WTC11 (cell line): Measurements from ENCODE around the gene ZNF668. TPM values are rescaled to one million over a fixed set of nuclear protein-coding genes. Genes with fewer than 3 reads are reported as not detected.

ENCODE experiments used
- ATAC-seq: fragments of 200-7000 bp; cut with Tn5 transposase; 2 replicates; pipeline ENCODE4 v1.10.0; 2021; ENCODE audit warnings: mild to moderate bottlenecking, moderate library complexity
- CTCF ChIA-PET: fragments of 300-600 bp; sonication (Branson Sonifier 250); formaldehyde crosslinking; loops from one replicate; lab custom pipeline; 2021; ENCODE audit warnings: antibody characterized with exemption; lab: Charles Lee
- POLR2A ChIA-PET: fragments of 350-600 bp; sonication (Branson Sonifier 250); formaldehyde crosslinking; loops from one replicate; lab custom pipeline; 2021; ENCODE audit warnings: antibody characterized with exemption; lab: Charles Lee
- DNase-seq: peaks from one replicate; pipeline ENCODE4 v3.0.0; 2021; ENCODE audit warnings: low spot score
- H3K27ac Mint-ChIP-seq: 2 replicates; pipeline ENCODE4 v1.8.0; 2021; ENCODE audit warnings: mixed read lengths
- H3K27me3 Mint-ChIP-seq: 2 replicates; pipeline ENCODE4 v1.8.0; 2021; ENCODE audit warnings: low read depth, mild to moderate bottlenecking, moderate library complexity, mixed read lengths
- H3K36me3 Mint-ChIP-seq: 2 replicates; pipeline ENCODE4 v1.8.0; 2021; ENCODE audit warnings: mixed read lengths
- H3K4me1 Mint-ChIP-seq: 2 replicates; pipeline ENCODE4 v1.8.0; 2022; ENCODE audit warnings: mixed read lengths
- H3K4me3 Mint-ChIP-seq: 2 replicates; pipeline ENCODE4 v1.8.0; 2021; ENCODE audit warnings: mild to moderate bottlenecking, moderate library complexity, mixed read lengths
- H3K9me3 Mint-ChIP-seq: 2 replicates; pipeline ENCODE4 v1.8.0; 2021; ENCODE audit warnings: mixed read lengths
- ATF1 ChIP-seq: sonication (generic); formaldehyde crosslinking; IDR thresholded peaks from 2 replicates; pipeline ENCODE4 v1.8.1; 2023; ENCODE audit warnings: mild to moderate bottlenecking, moderate library complexity, missing genetic modification reagents
- CREB1 ChIP-seq: sonication (generic); formaldehyde crosslinking; IDR thresholded peaks from 2 replicates; pipeline ENCODE4 v1.8.0; 2023; ENCODE audit warnings: mild to moderate bottlenecking, missing genetic modification reagents
- EMX1 ChIP-seq: fragments of 250-450 bp; sonication (Bioruptor Pico); IDR thresholded peaks from 2 replicates; pipeline ENCODE4 v1.8.0; 2021; ENCODE audit warnings: mild to moderate bottlenecking
- FOXK1 ChIP-seq: sonication (generic); formaldehyde crosslinking; IDR thresholded peaks from 2 replicates; pipeline ENCODE4 v1.8.0; 2022; ENCODE audit warnings: mild to moderate bottlenecking, moderate library complexity, missing genetic modification reagents
- FOXP1 ChIP-seq: sonication (generic); formaldehyde crosslinking; IDR thresholded peaks from 2 replicates; pipeline ENCODE4 v1.8.0; 2022; ENCODE audit warnings: missing genetic modification reagents, mild to moderate bottlenecking, moderate library complexity, borderline replicate concordance
- GABPB1 ChIP-seq: sonication (generic); formaldehyde crosslinking; IDR thresholded peaks from 2 replicates; pipeline ENCODE4 v1.8.1; 2023; ENCODE audit warnings: mild to moderate bottlenecking, missing genetic modification reagents
- GTF2I ChIP-seq: fragments of 250-450 bp; sonication (Bioruptor Pico); conservative IDR thresholded peaks from 2 replicates; pipeline ENCODE4 v1.4.0; 2021; ENCODE audit warnings: mild to moderate bottlenecking
- HMGA2 ChIP-seq: fragments of 250-450 bp; sonication (Bioruptor Pico); IDR thresholded peaks from 2 replicates; pipeline ENCODE4 v1.4.0; 2021; ENCODE audit warnings: mild to moderate bottlenecking, moderate library complexity
- IRF2 ChIP-seq: sonication (generic); formaldehyde crosslinking; IDR thresholded peaks from 2 replicates; pipeline ENCODE4 v1.8.0; 2022; ENCODE audit warnings: low read depth, missing genetic modification reagents, borderline replicate concordance
- MYBL2 ChIP-seq: sonication (generic); formaldehyde crosslinking; IDR thresholded peaks from 2 replicates; pipeline ENCODE4 v1.8.1; 2023; ENCODE audit warnings: mild to moderate bottlenecking, moderate library complexity, missing genetic modification reagents
- OVOL2 ChIP-seq: fragments of 250-450 bp; sonication (Bioruptor Pico); IDR thresholded peaks from 2 replicates; pipeline ENCODE4 v1.9.0; 2021; ENCODE audit warnings: mild to moderate bottlenecking, borderline replicate concordance
- SMAD3 ChIP-seq: sonication (generic); formaldehyde crosslinking; IDR thresholded peaks from 2 replicates; pipeline ENCODE4 v1.8.0; 2022; ENCODE audit warnings: missing genetic modification reagents, mild to moderate bottlenecking, borderline replicate concordance
- TEAD1 ChIP-seq: sonication (generic); formaldehyde crosslinking; IDR thresholded peaks from 2 replicates; pipeline ENCODE4 v1.8.0; 2022; ENCODE audit warnings: mild to moderate bottlenecking, missing genetic modification reagents
- ZNF138 ChIP-seq: sonication (generic); formaldehyde crosslinking; conservative IDR thresholded peaks from 2 replicates; pipeline ENCODE4 v1.8.1; 2022; ENCODE audit warnings: mild to moderate bottlenecking, moderate library complexity, missing genetic modification reagents
- ZNF416 ChIP-seq: fragments of 250-450 bp; sonication (Bioruptor Pico); IDR thresholded peaks from 2 replicates; pipeline ENCODE4 v1.9.0; 2021; ENCODE audit warnings: mild to moderate bottlenecking, inconsistent platforms
- total RNA-seq: library from RNA; stranded (reverse); gene quantifications from 3 replicates; pipeline ENCODE4 v1.2.3, GENCODE V29; 2021
- TF ChIP-seq, protein P1 (sequence below): sonication (generic); formaldehyde crosslinking; conservative IDR thresholded peaks from 2 replicates; pipeline ENCODE4 v1.8.1; 2022; ENCODE audit warnings: mild to moderate bottlenecking, missing genetic modification reagents
- TF ChIP-seq, protein P2 (sequence below): sonication (generic); formaldehyde crosslinking; IDR thresholded peaks from 2 replicates; pipeline ENCODE4 v1.8.0; 2022; ENCODE audit warnings: missing genetic modification reagents
- TF ChIP-seq, protein P3 (sequence below): sonication (generic); formaldehyde crosslinking; IDR thresholded peaks from 2 replicates; pipeline ENCODE4 v1.8.1; 2022; ENCODE audit warnings: mild to moderate bottlenecking, missing genetic modification reagents, moderate library complexity, borderline replicate concordance
- TF ChIP-seq, protein P4 (sequence below): sonication (generic); formaldehyde crosslinking; IDR thresholded peaks from 2 replicates; pipeline ENCODE4 v1.8.1; 2023; ENCODE audit warnings: mild to moderate bottlenecking, missing genetic modification reagents
- TF ChIP-seq, protein P5 (sequence below): fragments of 250-450 bp; sonication (Bioruptor Pico); IDR thresholded peaks from 2 replicates; pipeline ENCODE4 v1.9.0; 2021; ENCODE audit warnings: mild to moderate bottlenecking
- TF ChIP-seq, protein P6 (sequence below): sonication (generic); formaldehyde crosslinking; IDR thresholded peaks from 2 replicates; pipeline ENCODE4 v1.8.1; 2023; ENCODE audit warnings: mild to moderate bottlenecking, missing genetic modification reagents, borderline replicate concordance
- TF ChIP-seq, protein P7 (sequence below): sonication (generic); formaldehyde crosslinking; IDR thresholded peaks from 2 replicates; pipeline ENCODE4 v1.8.1; 2023; ENCODE audit warnings: mild to moderate bottlenecking, moderate library complexity, missing genetic modification reagents

ZNF668 gene
- total RNA-seq, 1 experiment from 2014 or later = 17.3 TPM

DNA sequence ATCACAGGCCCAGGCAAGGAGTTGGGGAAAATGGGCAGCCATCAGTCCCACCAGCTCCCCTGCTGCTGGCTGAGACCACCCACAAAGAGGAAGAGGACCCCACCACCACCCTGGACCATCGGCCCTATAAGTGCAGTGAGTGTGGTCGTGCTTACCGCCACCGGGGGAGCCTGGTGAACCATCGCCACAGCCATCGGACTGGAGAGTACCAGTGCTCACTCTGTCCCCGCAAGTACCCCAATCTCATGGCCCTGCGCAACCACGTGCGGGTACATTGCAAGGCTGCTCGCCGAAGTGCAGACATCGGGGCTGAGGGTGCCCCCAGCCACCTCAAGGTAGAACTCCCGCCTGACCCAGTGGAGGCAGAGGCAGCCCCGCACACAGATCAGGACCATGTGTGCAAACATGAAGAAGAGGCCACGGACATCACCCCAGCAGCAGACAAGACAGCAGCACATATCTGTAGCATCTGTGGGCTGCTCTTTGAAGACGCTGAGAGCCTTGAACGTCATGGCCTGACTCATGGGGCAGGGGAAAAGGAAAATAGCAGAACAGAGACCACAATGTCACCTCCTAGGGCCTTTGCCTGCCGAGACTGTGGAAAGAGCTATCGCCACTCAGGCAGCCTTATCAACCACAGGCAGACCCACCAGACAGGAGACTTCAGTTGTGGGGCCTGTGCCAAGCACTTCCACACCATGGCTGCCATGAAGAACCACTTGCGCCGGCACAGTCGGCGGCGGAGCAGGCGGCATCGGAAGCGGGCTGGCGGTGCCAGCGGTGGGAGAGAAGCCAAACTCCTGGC is 3.8 kb upstream of the ZNF668 start:
- TF ChIP-seq SMAD3 (CRISPR knock-in tag) (no peak), IRF2 (CRISPR knock-in tag) (no peak)
- Mint-ChIP-seq H3K27ac (no peak overlapping the region), H3K4me1 (peaks cover 7% of the 10 kb centered on the region), H3K27me3 (no peaks in the 10 kb centered on the region), H3K4me3 (no peak overlapping the region), H3K36me3 (peaks cover 30% of the 10 kb centered on the region), H3K9me3 (no peaks in the 10 kb centered on the region)
- ATAC-seq = no peak
- no peak for DNase-seq
- CTCF ChIA-PET = no interaction called here
- POLR2A ChIA-PET = interaction anchor here (0.6 kb wide), 1 partner anchor 77 kb away, joined by 3 read pairs; no protein-coding TSS in a partner anchor

DNA sequence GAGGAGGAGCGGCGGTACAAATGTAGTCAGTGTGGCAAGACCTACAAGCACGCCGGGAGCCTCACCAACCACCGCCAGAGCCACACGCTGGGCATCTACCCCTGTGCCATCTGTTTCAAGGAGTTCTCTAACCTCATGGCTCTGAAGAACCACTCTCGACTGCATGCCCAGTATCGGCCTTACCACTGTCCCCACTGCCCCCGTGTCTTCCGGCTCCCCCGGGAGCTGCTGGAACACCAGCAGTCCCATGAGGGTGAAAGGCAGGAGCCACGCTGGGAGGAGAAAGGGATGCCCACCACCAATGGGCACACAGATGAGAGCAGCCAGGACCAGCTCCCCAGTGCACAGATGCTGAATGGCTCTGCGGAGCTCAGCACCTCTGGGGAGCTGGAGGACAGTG is 3.0 kb upstream of the ZNF668 start:
- H3K4me3 Mint-ChIP-seq = no peak overlapping the region
- CTCF ChIA-PET = no interaction called here
- H3K36me3 Mint-ChIP-seq = peaks cover 27% of the 10 kb centered on the region
- no peaks in the 10 kb centered on the region for H3K9me3 Mint-ChIP-seq
- H3K4me1 Mint-ChIP-seq = peaks cover 13% of the 10 kb centered on the region
- ATAC-seq = no peak
- no peaks in the 10 kb centered on the region for H3K27me3 Mint-ChIP-seq
- DNase-seq = no peak
- H3K27ac Mint-ChIP-seq = no peak overlapping the region
- POLR2A ChIA-PET = interaction anchor here (0.6 kb wide), 1 partner anchor 77 kb away, joined by 3 read pairs; no protein-coding TSS in a partner anchor
- TF ChIP-seq, protein P1, sequence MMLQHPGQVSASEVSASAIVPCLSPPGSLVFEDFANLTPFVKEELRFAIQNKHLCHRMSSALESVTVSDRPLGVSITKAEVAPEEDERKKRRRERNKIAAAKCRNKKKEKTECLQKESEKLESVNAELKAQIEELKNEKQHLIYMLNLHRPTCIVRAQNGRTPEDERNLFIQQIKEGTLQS (CRISPR knock-in tag) = no peak
- TF ChIP-seq HMGA2 (CRISPR knock-in tag) = no peak
- TF ChIP-seq, protein P2, sequence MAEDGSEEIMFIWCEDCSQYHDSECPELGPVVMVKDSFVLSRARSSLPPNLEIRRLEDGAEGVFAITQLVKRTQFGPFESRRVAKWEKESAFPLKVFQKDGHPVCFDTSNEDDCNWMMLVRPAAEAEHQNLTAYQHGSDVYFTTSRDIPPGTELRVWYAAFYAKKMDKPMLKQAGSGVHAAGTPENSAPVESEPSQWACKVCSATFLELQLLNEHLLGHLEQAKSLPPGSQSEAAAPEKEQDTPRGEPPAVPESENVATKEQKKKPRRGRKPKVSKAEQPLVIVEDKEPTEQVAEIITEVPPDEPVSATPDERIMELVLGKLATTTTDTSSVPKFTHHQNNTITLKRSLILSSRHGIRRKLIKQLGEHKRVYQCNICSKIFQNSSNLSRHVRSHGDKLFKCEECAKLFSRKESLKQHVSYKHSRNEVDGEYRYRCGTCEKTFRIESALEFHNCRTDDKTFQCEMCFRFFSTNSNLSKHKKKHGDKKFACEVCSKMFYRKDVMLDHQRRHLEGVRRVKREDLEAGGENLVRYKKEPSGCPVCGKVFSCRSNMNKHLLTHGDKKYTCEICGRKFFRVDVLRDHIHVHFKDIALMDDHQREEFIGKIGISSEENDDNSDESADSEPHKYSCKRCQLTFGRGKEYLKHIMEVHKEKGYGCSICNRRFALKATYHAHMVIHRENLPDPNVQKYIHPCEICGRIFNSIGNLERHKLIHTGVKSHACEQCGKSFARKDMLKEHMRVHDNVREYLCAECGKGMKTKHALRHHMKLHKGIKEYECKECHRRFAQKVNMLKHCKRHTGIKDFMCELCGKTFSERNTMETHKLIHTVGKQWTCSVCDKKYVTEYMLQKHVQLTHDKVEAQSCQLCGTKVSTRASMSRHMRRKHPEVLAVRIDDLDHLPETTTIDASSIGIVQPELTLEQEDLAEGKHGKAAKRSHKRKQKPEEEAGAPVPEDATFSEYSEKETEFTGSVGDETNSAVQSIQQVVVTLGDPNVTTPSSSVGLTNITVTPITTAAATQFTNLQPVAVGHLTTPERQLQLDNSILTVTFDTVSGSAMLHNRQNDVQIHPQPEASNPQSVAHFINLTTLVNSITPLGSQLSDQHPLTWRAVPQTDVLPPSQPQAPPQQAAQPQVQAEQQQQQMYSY (CRISPR knock-in tag) = no peak
- no peak for TF ChIP-seq MYBL2 (CRISPR knock-in tag)
- no peak for TF ChIP-seq ZNF416 (CRISPR knock-in tag)
- TF ChIP-seq GTF2I (CRISPR knock-in tag) = no peak
- TF ChIP-seq, protein P3, sequence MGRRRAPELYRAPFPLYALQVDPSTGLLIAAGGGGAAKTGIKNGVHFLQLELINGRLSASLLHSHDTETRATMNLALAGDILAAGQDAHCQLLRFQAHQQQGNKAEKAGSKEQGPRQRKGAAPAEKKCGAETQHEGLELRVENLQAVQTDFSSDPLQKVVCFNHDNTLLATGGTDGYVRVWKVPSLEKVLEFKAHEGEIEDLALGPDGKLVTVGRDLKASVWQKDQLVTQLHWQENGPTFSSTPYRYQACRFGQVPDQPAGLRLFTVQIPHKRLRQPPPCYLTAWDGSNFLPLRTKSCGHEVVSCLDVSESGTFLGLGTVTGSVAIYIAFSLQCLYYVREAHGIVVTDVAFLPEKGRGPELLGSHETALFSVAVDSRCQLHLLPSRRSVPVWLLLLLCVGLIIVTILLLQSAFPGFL (CRISPR knock-in tag) = no peak
- TF ChIP-seq, protein P4, sequence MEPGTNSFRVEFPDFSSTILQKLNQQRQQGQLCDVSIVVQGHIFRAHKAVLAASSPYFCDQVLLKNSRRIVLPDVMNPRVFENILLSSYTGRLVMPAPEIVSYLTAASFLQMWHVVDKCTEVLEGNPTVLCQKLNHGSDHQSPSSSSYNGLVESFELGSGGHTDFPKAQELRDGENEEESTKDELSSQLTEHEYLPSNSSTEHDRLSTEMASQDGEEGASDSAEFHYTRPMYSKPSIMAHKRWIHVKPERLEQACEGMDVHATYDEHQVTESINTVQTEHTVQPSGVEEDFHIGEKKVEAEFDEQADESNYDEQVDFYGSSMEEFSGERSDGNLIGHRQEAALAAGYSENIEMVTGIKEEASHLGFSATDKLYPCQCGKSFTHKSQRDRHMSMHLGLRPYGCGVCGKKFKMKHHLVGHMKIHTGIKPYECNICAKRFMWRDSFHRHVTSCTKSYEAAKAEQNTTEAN (CRISPR knock-in tag) = no peak
- no peak for TF ChIP-seq ATF1 (CRISPR knock-in tag)
- no peak for TF ChIP-seq EMX1 (CRISPR knock-in tag)
- TF ChIP-seq FOXK1 (CRISPR knock-in tag) = no peak
- TF ChIP-seq FOXP1 (CRISPR knock-in tag) = no peak
- no peak for TF ChIP-seq TEAD1 (CRISPR knock-in tag)
- no peak for TF ChIP-seq CREB1
- no peak for TF ChIP-seq GABPB1
- TF ChIP-seq, protein P5, sequence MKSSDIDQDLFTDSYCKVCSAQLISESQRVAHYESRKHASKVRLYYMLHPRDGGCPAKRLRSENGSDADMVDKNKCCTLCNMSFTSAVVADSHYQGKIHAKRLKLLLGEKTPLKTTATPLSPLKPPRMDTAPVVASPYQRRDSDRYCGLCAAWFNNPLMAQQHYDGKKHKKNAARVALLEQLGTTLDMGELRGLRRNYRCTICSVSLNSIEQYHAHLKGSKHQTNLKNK = no peak
- TF ChIP-seq, protein P6, sequence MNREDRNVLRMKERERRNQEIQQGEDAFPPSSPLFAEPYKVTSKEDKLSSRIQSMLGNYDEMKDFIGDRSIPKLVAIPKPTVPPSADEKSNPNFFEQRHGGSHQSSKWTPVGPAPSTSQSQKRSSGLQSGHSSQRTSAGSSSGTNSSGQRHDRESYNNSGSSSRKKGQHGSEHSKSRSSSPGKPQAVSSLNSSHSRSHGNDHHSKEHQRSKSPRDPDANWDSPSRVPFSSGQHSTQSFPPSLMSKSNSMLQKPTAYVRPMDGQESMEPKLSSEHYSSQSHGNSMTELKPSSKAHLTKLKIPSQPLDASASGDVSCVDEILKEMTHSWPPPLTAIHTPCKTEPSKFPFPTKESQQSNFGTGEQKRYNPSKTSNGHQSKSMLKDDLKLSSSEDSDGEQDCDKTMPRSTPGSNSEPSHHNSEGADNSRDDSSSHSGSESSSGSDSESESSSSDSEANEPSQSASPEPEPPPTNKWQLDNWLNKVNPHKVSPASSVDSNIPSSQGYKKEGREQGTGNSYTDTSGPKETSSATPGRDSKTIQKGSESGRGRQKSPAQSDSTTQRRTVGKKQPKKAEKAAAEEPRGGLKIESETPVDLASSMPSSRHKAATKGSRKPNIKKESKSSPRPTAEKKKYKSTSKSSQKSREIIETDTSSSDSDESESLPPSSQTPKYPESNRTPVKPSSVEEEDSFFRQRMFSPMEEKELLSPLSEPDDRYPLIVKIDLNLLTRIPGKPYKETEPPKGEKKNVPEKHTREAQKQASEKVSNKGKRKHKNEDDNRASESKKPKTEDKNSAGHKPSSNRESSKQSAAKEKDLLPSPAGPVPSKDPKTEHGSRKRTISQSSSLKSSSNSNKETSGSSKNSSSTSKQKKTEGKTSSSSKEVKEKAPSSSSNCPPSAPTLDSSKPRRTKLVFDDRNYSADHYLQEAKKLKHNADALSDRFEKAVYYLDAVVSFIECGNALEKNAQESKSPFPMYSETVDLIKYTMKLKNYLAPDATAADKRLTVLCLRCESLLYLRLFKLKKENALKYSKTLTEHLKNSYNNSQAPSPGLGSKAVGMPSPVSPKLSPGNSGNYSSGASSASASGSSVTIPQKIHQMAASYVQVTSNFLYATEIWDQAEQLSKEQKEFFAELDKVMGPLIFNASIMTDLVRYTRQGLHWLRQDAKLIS (CRISPR knock-in tag) = no peak
- TF ChIP-seq, protein P7, sequence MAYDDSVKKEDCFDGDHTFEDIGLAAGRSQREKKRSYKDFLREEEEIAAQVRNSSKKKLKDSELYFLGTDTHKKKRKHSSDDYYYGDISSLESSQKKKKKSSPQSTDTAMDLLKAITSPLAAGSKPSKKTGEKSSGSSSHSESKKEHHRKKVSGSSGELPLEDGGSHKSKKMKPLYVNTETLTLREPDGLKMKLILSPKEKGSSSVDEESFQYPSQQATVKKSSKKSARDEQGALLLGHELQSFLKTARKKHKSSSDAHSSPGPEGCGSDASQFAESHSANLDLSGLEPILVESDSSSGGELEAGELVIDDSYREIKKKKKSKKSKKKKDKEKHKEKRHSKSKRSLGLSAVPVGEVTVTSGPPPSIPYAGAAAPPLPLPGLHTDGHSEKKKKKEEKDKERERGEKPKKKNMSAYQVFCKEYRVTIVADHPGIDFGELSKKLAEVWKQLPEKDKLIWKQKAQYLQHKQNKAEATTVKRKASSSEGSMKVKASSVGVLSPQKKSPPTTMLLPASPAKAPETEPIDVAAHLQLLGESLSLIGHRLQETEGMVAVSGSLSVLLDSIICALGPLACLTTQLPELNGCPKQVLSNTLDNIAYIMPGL (CRISPR knock-in tag) = no peak
- TF ChIP-seq OVOL2 (CRISPR knock-in tag) = no peak
- TF ChIP-seq ZNF138 (CRISPR knock-in tag) = no peak
- TF ChIP-seq, all 79 proteins: peak for 0
